Activated CD4-positive, alpha-beta T cell treated with anti-CD3 and anti-CD28 coated beads, Interleukin-10, Interleukin-2, amounts not matched to agents 100 ng/mL and 50 ng/mL, durations not matched to agents 16 hours and 8 hours (primary cell): ENCODE data around the gene MMP20.

ENCODE experiments used
- DNase-seq: peaks from one replicate; pipeline ENCODE4 v3.0.0-alpha.2; 2020

Gene MMP20

DNA sequence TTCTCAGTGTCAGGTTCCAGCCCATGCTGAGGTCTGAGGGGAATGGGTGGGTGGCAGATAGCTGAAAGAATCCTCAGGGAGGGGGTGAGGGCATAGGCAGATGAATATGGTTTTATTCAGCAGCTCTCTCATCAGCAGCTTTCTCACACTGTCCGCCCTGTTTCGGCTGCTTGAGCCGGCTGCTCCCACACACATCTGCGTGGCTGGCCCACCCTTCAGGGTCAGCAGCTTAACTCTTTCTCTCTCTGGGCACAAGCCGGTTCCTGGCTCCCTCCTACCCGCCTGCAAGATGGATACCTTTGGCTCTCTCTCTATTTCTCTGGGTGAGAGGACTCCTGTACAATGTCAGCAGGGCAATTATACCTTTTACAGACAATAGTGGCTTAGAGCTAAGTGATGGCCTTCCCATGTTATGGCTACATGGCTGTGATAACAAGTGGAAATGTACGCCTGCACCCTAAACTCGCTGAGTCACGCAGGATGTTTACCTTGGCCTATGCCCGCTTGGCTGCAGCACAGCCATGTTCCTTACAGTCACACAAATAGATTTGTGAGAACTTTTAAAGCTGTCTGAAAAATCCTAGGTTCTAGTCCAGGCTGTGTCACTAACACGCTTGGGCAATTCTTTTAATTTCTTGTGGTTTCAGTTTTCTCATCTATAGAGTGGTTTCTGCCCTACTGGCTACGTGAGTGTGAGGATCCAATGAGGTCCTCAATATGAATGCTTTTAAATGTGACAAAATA is 4.1 kb downstream of the MMP20 start:
- DNase-seq: no peak

DNA sequence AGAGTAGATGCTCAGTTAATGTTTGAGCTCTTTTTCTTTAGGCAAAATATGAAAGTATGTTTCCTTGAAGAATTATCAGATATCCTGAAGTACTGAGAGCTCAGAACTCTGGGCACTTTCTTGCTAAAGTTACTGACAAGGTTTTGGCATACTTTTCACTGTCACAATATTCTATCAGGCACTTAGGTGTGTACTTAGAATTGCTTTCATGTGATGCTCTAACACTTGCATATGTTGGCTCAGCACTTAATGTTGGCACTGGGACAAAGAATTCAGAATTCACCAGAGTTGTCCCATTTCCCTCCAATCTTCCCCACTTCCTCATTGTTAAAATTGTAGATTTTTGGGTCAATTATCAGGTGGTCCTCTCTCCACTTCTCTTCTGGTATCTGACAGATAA is 5.0 kb downstream of the MMP20 start:
- DNase-seq: no peak

DNA sequence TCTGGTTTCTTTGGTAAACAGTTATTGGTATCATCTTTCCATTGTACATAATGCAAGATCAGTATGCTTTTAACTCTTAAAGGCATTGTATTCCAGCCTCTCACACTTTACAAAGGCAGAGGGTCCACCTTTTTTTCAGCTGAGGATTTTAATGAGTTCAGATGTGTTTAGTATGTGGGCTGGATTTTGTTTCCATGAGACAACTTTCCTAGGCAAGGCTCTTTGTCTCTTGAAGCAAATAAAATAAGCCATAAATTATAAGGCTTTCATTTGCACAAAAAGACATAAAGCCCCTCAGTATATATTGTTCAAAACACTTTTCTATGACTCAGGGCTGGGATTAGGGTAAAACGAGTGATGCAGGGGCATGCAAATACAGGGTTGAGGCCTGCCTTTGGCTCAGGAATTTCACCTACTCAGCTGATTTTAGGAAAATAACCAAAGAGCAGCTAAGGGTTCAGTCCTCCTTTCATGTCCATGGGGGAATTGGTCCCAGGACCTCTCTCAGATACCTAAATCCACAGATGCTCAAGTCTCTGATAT is 7.6 kb downstream of the MMP20 start:
- DNase-seq: no peak

DNA sequence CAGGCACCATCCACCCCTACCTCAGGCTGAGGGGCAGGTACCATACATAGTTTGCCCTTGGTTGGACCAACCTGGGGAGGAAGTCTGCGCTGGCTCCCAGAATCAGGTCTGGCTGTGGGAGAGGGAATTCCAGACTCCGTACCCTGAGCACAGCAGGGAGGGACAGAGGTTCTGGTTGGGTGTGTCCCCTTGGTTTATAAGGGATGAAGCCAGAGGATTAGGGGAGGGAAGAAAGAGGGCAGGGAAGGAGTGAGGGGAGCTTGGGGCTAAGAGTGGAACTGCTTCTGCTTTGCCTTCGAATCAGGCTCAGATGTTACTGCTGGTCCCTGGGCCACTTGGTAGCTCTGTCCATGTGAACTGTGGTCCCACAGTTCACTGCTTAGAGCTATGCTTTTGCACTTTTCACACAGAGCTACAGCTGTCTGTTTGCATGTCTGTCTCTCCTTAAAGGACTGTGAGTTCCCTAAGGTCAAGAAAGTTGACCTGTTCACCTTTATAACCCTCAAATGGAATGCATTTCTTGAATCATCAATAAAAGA is 9.2 kb downstream of the MMP20 start:
- no peak for DNase-seq

- no peak for DNase-seq
These were observed 9.8 kb downstream of the MMP20 start for GRCh38 chr11:102615077-102615893.

DNA sequence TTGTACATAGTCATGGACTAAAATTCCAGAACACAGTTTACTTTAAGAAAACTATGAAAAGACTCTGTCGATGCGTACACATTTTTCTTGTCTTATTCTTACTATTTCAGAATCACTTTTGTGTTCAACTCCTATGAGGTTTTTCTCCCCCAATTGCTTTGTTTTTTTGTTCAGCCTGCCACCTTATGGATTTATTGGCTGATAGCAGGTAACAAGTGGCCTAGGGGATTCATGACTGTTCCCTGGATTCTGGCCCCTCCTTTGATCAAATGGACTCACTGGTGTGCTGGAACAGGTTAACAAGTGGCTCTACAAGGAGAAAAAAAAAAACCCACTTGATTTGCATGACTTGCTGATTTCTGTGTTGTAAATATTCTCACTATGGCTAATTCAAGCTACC is 10.6 kb downstream of the MMP20 start:
- no peak for DNase-seq

DNA sequence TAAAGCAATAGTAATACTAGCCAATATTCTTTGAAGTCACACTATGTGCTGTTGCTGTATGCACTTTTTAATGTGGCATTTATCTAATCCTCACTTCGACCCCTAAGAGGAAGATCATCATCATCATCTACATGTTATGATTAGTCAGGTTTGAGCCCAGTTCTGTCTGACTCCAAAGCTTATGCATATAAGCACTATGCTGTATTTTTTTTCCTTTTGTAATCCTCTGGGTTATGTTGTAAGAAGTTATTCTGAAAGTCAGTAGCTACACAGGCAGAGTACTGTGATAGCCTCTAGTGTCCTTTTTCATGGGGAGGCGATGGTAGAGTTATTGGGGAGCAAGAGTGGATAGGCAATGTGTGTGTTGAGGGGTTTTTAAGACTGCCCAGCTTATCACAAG is 11.1 kb downstream of the MMP20 start:
- DNase-seq: no peak

DNA sequence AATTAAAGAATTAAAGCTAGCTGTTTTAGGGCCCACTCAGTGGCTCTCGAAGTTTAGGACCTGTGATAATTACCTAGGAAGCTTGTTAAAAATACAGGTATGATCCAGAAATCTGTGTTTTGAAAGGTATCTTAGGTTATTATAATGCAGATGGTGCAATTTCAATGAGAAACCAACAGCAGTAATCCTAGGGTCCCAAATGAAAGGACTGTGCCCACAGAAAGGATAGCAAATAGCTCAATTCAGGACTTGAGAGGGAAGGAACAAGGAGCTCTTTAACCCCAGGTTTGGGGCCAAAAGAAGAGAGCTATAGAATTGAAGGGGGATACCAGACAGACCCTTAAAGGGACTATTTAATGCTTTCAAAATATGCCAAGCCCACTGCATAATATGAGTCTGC is 11.7 kb downstream of the MMP20 start:
- DNase-seq: no peak

DNA sequence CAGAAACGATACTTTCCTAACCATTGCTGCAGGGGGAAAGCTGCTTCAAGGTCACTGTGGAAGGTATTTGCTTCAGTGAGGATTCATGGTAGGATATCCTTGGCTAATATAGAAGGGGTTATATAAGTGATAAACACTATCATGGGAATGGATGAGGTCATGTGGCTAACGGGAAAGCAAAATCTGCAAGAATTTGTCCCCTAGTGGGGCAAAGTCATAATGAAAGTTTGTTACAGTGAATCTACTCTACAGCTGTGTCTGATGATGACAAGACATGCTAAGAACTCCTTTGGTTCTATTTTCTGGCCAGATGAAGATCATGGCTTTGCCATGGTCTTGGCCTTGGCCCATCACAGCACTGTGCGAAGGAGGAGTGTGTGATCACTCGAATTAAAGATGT is 13.8 kb downstream of the MMP20 start:
- peak; percentile 74 for DNase-seq

- no peak for DNase-seq
These were observed 14.9 kb downstream of the MMP20 start for GRCh38 chr11:102610200-102610599.

DNA sequence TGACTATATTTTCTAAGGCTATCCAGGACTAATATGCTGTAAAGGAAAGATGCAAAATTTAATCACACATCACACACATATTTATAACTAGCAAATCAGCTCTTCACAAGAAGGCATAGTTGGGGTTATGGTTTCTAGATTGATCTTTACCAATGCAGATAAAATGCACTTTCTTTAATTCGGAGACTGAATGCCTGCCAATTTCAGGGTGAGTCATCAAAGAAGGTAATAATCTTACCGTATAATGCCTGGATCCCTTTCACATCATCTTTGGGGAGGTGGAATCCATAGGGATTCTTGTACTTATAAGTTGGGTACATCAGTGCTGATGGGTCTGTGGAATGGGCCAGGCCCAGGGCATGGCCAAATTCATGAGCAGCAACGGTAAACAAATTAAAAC is 16.4 kb downstream of the MMP20 start:
- no peak for DNase-seq

DNA sequence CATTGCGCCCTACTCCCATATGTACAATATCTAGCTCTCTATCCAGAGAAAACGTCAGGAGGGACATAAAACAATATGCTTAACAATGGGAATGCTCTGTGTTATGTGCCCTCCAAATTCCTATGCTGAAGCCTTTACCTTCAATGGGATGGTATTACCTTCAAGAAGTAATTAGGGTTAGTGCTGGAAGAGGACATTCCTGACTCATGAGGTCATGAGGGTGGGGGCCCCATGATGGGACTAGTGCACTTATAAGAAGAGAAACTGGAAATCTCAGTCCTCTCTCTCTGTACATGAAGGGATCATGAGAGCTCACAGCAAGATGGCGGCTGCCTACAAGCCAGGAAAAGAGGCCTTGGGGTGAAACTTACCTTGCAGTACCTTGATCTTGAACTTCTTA is 20.3 kb downstream of the MMP20 start:
- DNase-seq: no peak

GRCh38 chr11:102604011-102604410 is 21.1 kb downstream of the MMP20 start:
- DNase-seq: no peak

- DNase-seq: no peak
These were observed 21.6 kb downstream of the MMP20 start for GRCh38 chr11:102603576-102603975.

- no peak for DNase-seq
These were observed 22.0 kb downstream of the MMP20 start for GRCh38 chr11:102603091-102603490.

GRCh38 chr11:102600666-102601065 is 24.5 kb downstream of the MMP20 start:
- no peak for DNase-seq

DNA sequence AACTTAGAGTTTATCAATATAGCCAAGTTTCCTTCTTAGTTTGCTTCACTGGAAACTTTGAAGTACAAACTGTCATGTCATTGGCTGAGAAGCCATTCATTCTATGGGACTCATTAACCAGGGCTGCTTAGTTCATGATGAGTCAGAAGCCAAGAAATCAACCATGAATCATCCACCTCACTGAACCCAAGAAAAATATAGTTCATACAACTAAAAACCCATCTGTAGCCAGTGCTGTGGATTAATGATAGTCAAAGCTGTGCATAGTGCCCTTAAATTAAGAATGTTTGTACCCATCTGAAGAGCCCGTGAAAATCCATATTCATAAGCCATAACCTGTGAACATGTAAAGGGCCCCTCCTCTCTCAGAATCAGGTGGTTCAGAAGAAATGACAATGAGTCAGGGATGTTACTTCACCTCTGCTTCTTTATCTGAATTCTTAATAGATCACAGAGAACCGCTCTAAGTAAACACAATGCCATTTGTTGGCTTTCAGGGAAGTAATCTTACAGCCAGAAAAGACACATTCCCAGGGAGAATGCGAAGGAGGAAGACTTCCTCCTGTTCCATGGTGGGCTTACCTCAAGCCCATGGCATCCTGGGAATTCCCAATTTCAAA is 25.4 kb downstream of the MMP20 start:
- peak; percentile 90 for DNase-seq

DNA sequence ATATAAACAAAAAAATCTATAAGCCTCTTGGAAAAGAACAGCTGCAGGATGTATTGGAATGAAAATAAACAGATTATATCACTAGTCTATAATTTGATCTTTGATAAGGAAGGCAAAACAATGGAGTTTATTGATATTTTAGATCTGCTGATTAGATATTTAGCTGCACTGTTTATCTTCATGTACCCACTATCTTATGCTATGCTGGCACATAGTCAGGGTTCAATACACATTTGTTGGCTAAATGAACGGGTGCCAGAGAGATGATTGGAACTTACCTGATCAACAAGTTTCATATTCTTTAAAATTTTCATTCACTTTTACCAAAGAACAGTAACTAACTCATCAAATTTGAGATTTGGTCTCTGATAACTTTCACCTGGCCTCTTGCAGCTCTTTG is 26.9 kb downstream of the MMP20 start:
- DNase-seq: no peak

- DNase-seq: no peak
These were observed 28.6 kb downstream of the MMP20 start for GRCh38 chr11:102596578-102596977.

- peak; percentile 40 for DNase-seq
These were observed 32.2 kb downstream of the MMP20 start for GRCh38 chr11:102592634-102593581.

- no peak for DNase-seq
These were observed 33.0 kb downstream of the MMP20 start for GRCh38 chr11:102592131-102592530.

- DNase-seq: no peak
These were observed 33.9 kb downstream of the MMP20 start for GRCh38 chr11:102591160-102591718.
